Measurements from ENCODE around the gene MRPL9.
A peak's percentile ranks its signal among the peaks of the same experiment; 100 is the strongest.
"Not testable (repeated sequence)": the region's sequence is repeated elsewhere in the genome, so short reads cannot be mapped to it uniquely, and the experiment has no call there.

The MRPL9 gene

GRCh38 chr1:151782741-151783140, 19.4 kb upstream of the MRPL9 start:
- DNase-seq, result no peak

GRCh38 chr1:151782026-151782425, 18.7 kb upstream of the MRPL9 start:
- DNase-seq, result not testable (repeated sequence)

- not testable (repeated sequence) for DNase-seq
These were observed 17.4 kb upstream of the MRPL9 start for GRCh38 chr1:151780736-151781135.

GRCh38 chr1:151779852-151780251, 16.6 kb upstream of the MRPL9 start:
- no peak for DNase-seq

- DNase-seq, result no peak
These were observed 14.0 kb upstream of the MRPL9 start for GRCh38 chr1:151777317-151777716.

- DNase-seq, result no peak
These were observed 13.4 kb upstream of the MRPL9 start for GRCh38 chr1:151776665-151777062.

- DNase-seq, result no peak
These were observed 12.8 kb upstream of the MRPL9 start for GRCh38 chr1:151775894-151776664.

- no peak for DNase-seq
These were observed 11.1 kb upstream of the MRPL9 start for GRCh38 chr1:151774256-151774922.

GRCh38 chr1:151773702-151774101, 10.4 kb upstream of the MRPL9 start:
- no peak for DNase-seq

GRCh38 chr1:151769270-151769669, 6.0 kb upstream of the MRPL9 start:
- not testable (repeated sequence) for DNase-seq

GRCh38 chr1:151768351-151769066, 5.2 kb upstream of the MRPL9 start:
- not testable (repeated sequence) for DNase-seq

GRCh38 chr1:151763990-151764389, 694 bp upstream of the MRPL9 start:
- no peak for DNase-seq

- DNase-seq, result no peak
These were observed 2.5 kb downstream of the MRPL9 start for GRCh38 chr1:151760597-151761385.

GRCh38 chr1:151759241-151759640, 4.1 kb downstream of the MRPL9 start:
- DNase-seq, result no peak

GRCh38 chr1:151756291-151756690, 7.0 kb downstream of the MRPL9 start:
- DNase-seq, result no peak

- no peak for DNase-seq
These were observed 21.8 kb downstream of the MRPL9 start for GRCh38 chr1:151741516-151741915.

GRCh38 chr1:151739590-151740355, 23.5 kb downstream of the MRPL9 start:
- peak; percentile 39 for DNase-seq

GRCh38 chr1:151737479-151737878, 25.8 kb downstream of the MRPL9 start:
- no peak for DNase-seq

GRCh38 chr1:151737026-151737425, 26.3 kb downstream of the MRPL9 start:
- no peak for DNase-seq

GRCh38 chr1:151733995-151734394, 29.3 kb downstream of the MRPL9 start:
- not testable (repeated sequence) for DNase-seq

- no peak for DNase-seq
These were observed 30.2 kb downstream of the MRPL9 start for GRCh38 chr1:151733126-151733525.

GRCh38 chr1:151729966-151730291, 33.4 kb downstream of the MRPL9 start:
- no peak for DNase-seq
